Lung microvascular endothelial cell (primary cell): ENCODE measurements around the gene RPL19. TPM values are rescaled to one million over a fixed set of nuclear protein-coding genes. Genes with fewer than 3 reads are reported as not detected.
"Not testable (repeated sequence)": the region's sequence is repeated elsewhere in the genome, so short reads cannot be mapped to it uniquely, and the experiment has no call there.

Source experiments
- DNase-seq, 2 donors: peaks; one replicate each; pipeline versions ENCODE4 v3.0.0 to v3.0.0-alpha.2; 2010; ENCODE audit warnings: low read depth in 2 of 2
- total RNA-seq: library from RNA; depleted of rRNA; stranded (reverse); fragments of >200 nt; gene quantifications from 2 replicates; pipeline ENCODE4 v1.2.1, GENCODE V29; 2014

Gene RPL19
- 1,196 TPM in 2 replicates for total RNA-seq

- peak in 1 of 2 donors; percentile 63 for DNase-seq
Observed at GRCh38 chr17:39200070-39200879, at the start of gene RPL19. RPL19 (plus strand) TSS chr17:39200283; CDS start chr17:39200345, 62 bp downstream.

DNA sequence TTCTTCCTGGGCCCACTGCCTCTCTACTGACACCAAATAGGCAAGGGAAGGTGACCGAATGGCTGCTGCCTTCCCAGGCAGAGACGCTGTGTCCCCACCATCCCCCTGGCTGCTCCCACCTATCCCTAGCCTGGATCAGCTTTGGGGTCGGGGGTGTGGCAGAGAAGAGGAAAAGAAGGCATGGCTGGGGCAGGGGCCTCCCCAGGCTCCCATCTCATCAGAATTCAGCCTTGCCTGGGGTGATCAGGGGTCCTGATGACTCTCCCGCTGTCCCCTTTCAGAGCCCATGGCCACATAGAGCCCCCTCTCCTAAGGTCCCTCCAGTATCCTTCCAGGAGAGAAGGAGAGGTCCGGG, 49.3 kb upstream of the RPL19 start:
- DNase-seq, result no peak

- DNase-seq, result no peak
Observed at GRCh38 chr17:39151150-39151942, 48.7 kb upstream of the RPL19 start, which contains the start of gene PLXDC1. PLXDC1 (minus strand) TSS chr17:39151637; CDS start chr17:39151437, 200 bp downstream.

DNA sequence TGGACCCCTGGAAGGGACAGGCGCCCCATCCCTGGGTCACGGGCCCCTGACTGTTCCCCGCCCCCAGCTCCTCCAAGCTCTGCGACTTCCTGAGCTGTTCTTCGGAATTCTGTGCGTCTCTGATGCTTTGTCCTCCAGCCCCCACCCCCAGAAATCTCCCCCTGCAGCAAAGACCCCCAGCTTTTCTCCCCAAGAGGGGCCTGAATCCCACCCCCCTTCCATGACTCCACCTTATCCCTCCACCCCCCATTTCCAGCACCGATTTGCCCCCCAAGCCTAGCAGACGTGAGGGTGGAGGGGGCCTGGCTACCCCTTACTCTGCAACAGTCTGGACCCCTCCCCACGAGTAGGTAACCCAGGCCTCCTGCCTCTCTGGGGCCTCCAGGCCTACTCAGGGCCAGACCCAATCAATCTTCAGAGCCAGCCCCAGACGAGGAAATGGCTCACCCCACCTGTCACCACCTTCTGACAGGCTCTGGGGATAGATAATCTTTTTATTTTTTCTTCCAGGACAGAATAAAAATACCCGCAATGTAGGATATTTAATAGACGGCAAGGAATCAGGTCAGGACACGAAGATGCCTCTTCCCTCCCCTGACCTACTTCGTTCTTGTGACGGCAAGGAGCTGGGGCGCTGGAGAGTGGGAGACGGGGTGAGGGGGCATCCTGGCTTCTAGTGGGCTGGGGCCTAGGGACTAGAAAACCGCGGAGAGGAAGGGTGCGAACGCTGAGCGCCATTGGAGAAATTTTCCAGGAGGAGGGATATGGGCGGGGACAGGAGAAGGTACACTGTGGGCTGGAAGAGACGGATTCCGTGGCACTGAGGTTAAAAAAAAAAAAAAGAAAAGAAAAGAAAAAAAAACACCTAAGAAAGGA, 47.9 kb upstream of the RPL19 start:
- DNase-seq, result no peak

DNA sequence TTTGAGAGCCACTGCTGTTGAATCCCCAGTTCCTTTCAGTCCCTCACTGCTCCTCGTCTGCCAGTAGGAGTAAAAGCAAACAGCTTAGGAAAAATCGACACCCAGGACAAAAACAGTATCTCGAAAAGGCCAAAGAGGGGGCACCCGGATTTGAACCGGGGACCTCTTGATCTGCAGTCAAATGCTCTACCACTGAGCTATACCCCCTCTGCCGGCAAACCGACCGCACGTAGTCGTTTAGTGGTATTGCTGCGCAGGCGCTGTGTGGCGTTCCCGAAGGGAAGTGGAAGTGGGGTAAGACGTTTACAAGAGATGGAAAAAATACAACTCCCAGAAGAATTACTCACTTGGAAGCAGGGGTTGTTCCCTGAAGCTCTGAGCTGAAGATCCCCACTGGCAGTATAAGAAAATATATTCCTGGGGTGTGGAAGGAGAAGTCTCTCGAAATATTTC, 46.5 kb upstream of the RPL19 start:
- peak; percentile 91 for DNase-seq

DNA sequence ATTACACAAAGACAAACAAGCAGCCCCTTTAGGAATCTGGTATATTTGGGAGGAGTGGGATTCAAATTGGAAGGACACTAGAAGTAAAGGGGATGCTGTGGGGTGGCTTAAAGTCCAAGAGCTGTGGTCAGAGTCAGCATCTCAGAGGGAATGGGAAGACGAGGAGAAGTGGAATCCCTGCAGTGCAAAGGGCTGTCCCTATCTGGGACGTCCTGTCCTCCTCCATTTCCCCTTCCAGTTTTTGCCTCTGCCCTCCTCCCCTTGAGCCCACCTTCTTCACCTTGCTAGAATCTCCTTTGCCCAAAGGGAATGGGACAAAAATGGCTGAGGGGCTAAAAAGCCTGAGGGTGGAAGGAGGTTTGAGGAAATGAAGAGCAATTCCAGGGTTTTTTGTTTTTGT, 44.4 kb upstream of the RPL19 start:
- DNase-seq, result no peak

- no peak for DNase-seq
Observed at GRCh38 chr17:39156491-39156890, 43.6 kb upstream of the RPL19 start.

DNA sequence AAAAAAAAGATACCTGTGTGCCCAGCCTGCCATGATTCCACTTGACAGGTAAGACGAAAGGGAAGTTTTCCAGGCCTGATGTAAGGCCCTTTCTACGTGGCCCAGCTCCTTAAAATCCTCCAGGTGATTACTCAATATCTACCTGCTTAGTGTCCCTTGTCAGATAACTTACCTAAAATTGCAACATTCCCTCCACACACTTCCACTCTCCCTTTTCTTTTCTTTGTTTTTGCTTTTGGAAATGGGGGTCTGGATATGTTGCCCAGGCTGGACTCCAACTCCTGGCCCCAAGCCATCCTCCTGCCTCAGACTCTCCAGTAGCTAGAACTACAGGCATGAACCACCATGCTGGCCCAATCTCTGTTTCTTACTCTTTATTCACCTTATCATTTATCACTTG, 41.5 kb upstream of the RPL19 start:
- DNase-seq, result no peak

GRCh38 chr17:39161962-39162361, 38.1 kb upstream of the RPL19 start:
- DNase-seq, result no peak

GRCh38 chr17:39164675-39165143, 35.4 kb upstream of the RPL19 start:
- peak; percentile 86 to 92 for DNase-seq

DNA sequence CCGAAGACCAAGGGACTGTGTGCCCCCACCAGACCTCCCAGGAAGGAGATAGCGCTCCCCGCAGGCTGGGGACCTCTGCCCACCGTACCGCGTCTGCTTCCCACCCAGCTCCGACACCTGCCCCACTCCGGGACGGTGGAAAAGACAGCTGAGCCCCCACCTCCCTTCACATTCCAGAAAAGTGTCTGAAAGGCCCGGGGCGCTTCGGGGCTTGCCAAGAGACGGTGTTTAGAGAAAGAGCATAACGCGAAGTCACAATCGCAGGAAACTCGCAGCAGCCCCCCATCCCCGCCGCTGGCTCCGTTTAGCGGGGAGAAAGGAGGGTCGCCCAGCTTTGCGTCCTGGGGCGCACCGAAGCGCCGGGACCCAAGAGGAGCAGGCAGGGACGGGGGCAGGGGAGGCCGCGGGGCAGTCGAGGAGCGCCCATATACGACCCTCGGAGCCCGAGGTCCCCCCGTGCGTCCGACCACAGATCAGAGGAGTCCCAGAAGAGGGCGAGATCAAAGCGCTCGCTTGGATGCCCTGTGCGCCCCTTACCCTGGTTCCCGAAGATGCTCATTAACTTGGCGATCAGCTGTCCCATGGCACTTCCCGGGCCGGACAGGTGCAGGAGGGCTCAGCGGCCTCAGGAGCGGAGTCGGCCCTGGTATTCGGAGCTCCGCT, 34.8 kb upstream of the RPL19 start:
- DNase-seq, result no peak

DNA sequence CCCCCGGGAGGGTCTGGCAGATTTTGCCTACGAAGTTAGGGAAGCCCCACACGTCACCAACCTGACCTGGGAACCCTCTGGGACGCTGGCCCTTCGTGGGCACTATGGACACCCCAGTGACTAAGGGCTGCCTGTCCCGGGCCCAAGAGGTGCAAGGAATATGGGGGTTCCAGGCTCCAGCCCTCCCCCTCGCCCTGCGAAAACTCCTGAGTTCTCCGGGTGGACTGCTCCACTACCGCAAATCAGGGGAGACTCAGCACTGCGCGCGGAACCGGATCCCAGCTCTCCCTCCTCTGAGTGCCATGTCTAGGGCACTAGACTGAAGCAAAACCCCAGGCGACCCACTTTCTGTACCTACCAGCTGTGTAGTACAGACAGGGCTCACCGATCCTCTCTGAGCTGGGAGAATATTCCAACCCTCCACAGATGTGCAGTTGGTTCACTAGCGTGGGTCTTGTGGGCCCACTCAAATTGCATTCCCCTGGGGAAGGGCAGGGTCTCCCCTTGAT, 34.2 kb upstream of the RPL19 start, which contains the start of gene ARL5C:
Gene ARL5C, minus strand, starts transcription at position 321 of the 509 bp plus-strand sequence. CDS start 401 bp downstream, outside the sequence.
- DNase-seq, result no peak

DNA sequence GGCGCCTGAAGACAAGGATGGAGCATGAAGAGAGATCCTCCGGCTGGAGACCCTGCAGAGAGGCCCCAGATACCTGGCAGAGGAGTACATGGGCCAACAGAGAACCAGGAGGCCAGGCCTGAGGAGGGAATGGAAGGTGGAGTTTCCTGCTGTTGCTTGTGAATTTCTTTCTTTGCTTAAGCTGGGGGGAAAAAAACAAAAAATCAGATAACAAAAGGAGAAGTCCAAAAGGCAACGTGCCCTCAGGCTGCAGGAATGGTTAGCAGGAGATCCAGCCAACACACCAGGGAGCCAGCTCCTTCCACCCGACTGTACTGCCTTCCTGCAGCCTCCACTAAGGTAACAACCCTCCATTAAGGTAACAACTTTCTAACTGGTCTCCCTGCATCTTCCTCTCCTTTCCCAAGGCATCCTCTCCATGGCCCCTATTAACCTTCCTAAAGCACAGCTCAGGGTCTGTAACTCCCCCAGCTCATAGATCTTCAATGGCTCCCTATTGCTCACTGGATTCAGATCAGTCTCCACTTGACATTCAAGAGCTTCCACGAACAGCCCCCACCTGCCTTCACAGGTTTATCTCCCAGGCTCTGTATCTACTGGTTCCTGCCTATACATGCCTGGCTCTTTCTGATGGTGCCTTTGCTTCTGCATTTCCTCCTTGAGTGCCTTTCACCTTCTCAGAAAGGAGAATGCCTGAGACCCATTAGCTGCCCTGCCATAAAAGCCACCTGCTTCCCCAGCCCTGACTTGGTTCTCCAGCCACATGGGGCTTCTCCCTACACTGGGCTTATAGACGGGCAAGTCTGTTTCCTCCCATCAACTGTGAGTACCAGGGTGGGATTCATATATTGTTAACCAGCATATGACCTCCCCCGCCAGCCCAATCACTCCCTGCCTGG, 33.4 kb upstream of the RPL19 start:
- no peak for DNase-seq

DNA sequence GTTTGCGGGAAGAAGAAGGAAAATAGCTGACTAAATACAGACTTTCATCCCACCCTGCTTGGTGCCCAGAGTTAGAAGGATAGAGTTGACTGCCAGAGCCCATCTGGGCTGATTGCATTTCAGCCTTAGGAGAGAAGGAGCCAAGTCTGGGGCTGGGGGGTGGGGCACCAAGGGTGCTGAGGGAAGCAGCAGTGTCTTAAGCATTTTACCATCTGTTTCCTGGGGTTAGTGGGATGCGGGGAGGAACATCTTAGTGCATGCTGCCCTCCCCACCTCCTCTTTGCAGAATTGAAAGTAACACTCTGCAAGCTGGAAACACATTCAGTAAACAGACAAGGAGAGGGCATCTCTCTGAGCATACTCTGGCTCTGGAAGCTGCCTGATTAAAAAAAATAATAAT, 32.6 kb upstream of the RPL19 start:
- DNase-seq, result no peak

DNA sequence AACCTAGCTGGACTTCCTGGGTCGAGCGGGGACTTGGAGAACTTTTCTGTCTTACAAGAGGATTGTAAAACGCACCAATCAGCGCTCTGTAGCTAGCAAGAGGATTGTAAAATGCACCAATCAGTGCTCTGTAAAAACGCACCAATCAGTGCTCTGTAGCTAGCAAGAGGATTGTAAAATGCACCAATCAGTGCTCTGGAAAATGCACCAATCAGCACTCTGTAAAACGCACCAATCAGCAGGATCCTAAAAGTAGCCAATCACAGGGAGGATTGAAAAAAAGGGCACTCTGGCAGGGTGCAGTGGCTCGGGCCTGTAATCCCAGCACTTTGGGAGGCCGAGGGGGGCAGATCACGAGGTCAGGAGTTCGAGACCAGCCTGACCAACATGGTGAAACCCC, 31.6 kb upstream of the RPL19 start:
- not testable (repeated sequence) for DNase-seq

- no peak for DNase-seq
Observed at GRCh38 chr17:39169101-39169500, 31.0 kb upstream of the RPL19 start.

DNA sequence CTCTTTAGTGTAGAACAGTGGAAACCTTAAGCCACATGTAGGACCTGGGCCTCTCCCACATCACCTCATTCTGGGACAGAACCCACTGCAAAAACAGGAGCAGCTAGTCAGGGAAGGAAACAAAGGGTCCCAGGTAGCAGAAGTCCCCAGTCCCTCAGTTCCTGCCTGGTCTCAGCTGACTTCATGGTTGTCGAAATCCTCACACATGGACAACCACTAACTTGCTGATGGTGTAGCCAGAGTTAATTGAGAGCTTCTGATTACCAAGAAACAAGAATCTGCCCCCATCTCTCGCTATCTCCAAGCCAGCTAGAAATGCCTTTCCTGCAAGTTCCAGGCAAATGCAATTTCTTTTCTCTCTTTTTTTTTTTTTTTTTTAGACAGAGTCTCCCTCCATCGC, 30.6 kb upstream of the RPL19 start:
- no peak for DNase-seq

DNA sequence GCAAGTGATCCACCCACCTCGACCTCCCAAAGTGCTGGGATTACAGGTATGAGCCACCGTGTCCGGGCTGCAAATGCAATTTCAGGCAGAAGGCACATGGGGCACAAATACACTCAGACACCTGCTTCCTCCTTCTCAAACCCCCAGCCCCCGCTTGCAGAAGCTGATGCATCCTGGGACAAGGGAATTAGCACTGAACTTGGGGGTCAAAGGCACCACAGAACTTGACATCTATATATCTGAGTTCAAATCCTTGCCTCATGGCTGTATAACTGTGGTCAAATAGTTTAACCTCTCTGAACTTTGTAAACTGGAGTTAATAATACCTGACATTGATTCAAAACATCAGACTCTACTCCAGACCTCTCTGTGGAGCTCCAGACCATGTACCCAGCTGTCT, 30.0 kb upstream of the RPL19 start:
- no peak for DNase-seq

GRCh38 chr17:39170558-39170957, 29.5 kb upstream of the RPL19 start:
- no peak for DNase-seq

GRCh38 chr17:39171933-39172332, 28.1 kb upstream of the RPL19 start:
- DNase-seq, result no peak
